ENCODE results near the gene PSMD1.

GRCh38 chr2:231117922-231118613 lies 61.4 kb downstream of the PSMD1 start:
- TF ChIP-seq TAF1 (IDR thresholded peaks at IDR 0.05; ENCODE audit: borderline replicate concordance, insufficient read depth, low read length) = no peak
- TF ChIP-seq POLR2AphosphoS5 (IDR thresholded peaks at IDR 0.05; ENCODE audit: low read depth, low read length) = no peak
- no peak for TF ChIP-seq FOXP2 (optimal IDR thresholded peaks at IDR 0.05; ENCODE audit: borderline replicate concordance, extremely low read depth, extremely low read length, insufficient read depth)
- TF ChIP-seq REST (IDR thresholded peaks at IDR 0.05; ENCODE audit: insufficient read depth in 1 of 2, low read depth in 2 of 2, low read length in 2 of 2) = no peak
- no peak for TF ChIP-seq SIN3A (IDR thresholded peaks at IDR 0.05; ENCODE audit: borderline replicate concordance, insufficient read depth, low read length)

Measured in PFSK-1 (cell line).